Measurements from ENCODE around the gene FAM13A. TPM values are rescaled to one million over a fixed set of nuclear protein-coding genes. Genes with fewer than 3 reads are reported as not detected.

The FAM13A gene
- total and polyA plus RNA-seq, 7 donors = 3.8 to 76.0 (median 15.2) TPM

DNA sequence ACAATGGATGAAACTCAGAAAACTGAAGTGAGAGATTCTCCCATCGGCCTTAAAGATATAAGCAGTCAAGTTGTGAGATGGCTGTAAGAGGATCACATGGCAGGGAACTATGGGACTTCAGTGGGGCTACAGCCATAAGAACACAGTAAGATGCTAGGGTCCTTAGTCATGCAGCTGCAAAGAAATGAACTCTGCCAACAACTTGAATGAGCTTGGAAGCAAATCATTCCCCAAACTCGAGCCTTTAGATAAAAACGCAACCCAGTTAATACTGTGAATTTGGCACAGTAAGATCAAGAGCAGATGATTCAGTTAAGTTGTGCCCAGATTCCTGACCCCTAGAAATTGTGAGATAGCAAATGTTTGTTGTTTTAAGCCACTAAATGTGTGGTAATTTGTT, 117.3 kb downstream of the FAM13A start:
- H3K36me3 ChIP-seq (ENCODE audit: insufficient read depth in 1 of 2, low read depth in 1 of 2) = no peaks in the 10 kb centered on the region
- no peaks in the 10 kb centered on the region for H3K27me3 ChIP-seq (ENCODE audit: insufficient read depth in 3 of 3, low read length in 2 of 3)
- H3K4me3 ChIP-seq = no peak overlapping the region
- intact Hi-C loops (cut with DNase I) = no loop called here
- no peaks in the 10 kb centered on the region for H3K9me3 ChIP-seq
- 51 to 61% (median 59%) methylated on average over 3 of the region's 3 CpGs for WGBS, 3 donors
- ATAC-seq (no peak), DNase-seq (no peak)
- no peak overlapping the region for H3K27ac ChIP-seq
- H3K4me1 ChIP-seq = no peaks in the 10 kb centered on the region
- TF ChIP-seq, protein P1, sequence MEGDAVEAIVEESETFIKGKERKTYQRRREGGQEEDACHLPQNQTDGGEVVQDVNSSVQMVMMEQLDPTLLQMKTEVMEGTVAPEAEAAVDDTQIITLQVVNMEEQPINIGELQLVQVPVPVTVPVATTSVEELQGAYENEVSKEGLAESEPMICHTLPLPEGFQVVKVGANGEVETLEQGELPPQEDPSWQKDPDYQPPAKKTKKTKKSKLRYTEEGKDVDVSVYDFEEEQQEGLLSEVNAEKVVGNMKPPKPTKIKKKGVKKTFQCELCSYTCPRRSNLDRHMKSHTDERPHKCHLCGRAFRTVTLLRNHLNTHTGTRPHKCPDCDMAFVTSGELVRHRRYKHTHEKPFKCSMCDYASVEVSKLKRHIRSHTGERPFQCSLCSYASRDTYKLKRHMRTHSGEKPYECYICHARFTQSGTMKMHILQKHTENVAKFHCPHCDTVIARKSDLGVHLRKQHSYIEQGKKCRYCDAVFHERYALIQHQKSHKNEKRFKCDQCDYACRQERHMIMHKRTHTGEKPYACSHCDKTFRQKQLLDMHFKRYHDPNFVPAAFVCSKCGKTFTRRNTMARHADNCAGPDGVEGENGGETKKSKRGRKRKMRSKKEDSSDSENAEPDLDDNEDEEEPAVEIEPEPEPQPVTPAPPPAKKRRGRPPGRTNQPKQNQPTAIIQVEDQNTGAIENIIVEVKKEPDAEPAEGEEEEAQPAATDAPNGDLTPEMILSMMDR (IDR thresholded peaks at IDR 0.05) = no peak

DNA sequence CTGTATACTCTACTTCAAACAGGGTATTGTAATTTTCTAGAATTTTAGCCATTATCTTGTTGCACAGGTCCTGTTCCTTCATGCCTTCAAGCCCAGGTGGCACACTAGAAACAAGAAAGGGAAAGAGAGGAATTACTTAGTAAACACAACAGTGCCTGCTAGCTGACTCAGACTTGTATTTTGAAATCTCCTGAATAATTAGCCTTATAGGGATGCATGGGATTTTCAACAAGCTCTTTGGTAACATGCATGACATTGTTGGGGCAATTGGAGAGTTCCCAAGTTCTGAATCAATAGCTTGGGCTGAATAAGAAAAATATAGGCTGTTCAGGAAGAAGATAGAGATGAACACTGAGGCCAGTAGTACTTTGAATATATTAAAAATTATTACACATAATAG, 118.8 kb downstream of the FAM13A start:
- Histone ChIP-seq H3K4me1 (no peaks in the 10 kb centered on the region), H3K27me3 (ENCODE audit: insufficient read depth in 3 of 3, low read length in 2 of 3) (no peaks in the 10 kb centered on the region), H3K9me3 (no peaks in the 10 kb centered on the region), H3K27ac (no peak overlapping the region), H3K4me3 (no peak overlapping the region), H3K36me3 (ENCODE audit: insufficient read depth in 1 of 2, low read depth in 1 of 2) (no peaks in the 10 kb centered on the region)
- ATAC-seq = no peak
- DNase-seq = no peak
- intact Hi-C loops (cut with DNase I) = no loop called here
- TF ChIP-seq, protein P1 (IDR thresholded peaks at IDR 0.05) = no peak

DNA sequence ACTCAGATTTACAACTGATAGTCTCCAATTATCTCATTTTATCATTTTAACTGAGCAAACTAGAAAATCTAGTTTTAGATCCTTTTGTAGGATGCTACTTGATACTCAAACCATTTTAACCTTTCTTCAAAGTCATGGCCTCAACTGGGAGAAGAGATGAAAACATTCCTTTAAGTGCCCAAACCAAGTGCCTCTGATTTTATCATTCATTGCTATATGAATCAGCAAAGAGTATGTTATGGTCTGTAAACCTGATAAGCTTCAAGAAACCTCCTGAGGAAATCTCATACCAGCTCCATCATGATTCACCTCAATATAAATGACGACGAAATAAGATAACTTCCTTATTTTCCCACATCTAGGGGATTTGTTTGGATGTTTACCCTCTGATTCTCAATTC, 119.9 kb downstream of the FAM13A start:
- Histone ChIP-seq H3K9me3 (no peaks in the 10 kb centered on the region), H3K27ac (no peak overlapping the region), H3K4me3 (no peak overlapping the region), H3K4me1 (no peaks in the 10 kb centered on the region), H3K36me3 (ENCODE audit: insufficient read depth in 1 of 2, low read depth in 1 of 2) (no peaks in the 10 kb centered on the region), H3K27me3 (ENCODE audit: insufficient read depth in 3 of 3, low read length in 2 of 3) (no peaks in the 10 kb centered on the region)
- no peak for ATAC-seq
- no peak for DNase-seq
- WGBS, 3 donors = 97 to 99% (median 97%) methylated on average over 2 of the region's 2 CpGs
- TF ChIP-seq, protein P1 (IDR thresholded peaks at IDR 0.05) = no peak
- intact Hi-C loops (cut with DNase I) = no loop called here

DNA sequence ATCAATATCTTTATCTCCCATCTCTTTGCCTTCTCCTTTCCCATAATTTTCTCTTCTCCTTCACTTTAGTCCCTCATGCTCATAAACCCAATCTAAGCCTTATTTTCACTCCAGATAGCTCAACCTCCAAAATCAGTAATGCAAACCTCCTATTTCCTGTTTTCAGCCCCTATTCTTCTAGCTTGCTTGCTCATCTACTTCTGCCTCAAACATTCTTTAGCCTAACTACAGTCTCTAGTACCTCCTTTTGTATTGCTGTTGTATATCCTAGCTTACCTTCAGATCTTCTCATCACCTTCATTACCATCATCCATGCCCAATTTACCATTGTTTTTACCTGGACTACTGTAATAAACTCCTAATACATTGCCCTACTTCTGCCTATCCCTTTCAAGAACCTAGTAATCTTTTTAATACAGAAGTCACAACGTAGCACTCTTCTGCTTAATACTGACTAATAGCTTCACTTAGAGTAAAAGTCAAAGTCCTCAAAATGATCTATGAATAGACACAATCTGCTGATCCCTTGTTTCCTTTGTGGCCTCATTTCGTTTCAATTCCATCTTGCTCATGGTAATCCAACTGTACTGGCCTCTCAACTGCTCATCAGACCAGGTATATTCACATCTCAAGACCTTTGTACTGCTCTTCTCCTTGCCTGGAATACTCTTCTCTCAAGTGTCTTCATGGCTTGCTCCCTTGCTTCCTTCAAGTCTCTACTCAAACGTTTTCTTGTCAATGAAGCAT, 123.4 kb downstream of the FAM13A start:
- 53 to 82% (median 70%) methylated on average over 3 of the region's 3 CpGs for WGBS, 3 donors
- ATAC-seq (no peak), DNase-seq (no peak)
- Histone ChIP-seq H3K27ac (no peak overlapping the region), H3K36me3 (ENCODE audit: insufficient read depth in 1 of 2, low read depth in 1 of 2) (no peaks in the 10 kb centered on the region), H3K27me3 (ENCODE audit: insufficient read depth in 3 of 3, low read length in 2 of 3) (no peaks in the 10 kb centered on the region), H3K4me3 (no peak overlapping the region), H3K9me3 (no peaks in the 10 kb centered on the region), H3K4me1 (no peaks in the 10 kb centered on the region)
- TF ChIP-seq, protein P1 (IDR thresholded peaks at IDR 0.05) = no peak
- intact Hi-C loops (cut with DNase I) = no loop called here

DNA sequence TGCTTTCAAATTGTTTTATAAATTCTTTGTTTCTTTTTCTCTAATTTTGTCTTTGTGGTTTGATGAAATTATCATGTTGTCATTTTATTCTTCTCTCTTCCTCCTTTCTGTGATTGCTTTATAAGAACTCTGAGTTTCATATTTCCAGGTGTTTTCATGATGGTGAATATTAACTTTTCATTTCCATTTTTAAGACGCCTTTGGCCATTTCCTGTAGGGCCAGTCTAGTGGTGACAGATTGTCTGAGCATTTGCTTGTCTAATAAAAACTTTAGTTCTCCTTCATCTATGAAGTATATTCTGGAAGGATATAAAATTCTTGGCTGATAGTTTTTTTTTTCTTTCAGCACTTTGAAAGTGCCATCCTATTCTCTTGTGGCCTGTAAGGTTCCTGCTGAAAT, 128.1 kb downstream of the FAM13A start:
- no peaks in the 10 kb centered on the region for H3K27me3 ChIP-seq (ENCODE audit: insufficient read depth in 3 of 3, low read length in 2 of 3)
- no peaks in the 10 kb centered on the region for H3K4me1 ChIP-seq
- DNase-seq (no peak), ATAC-seq (no peak)
- no peaks in the 10 kb centered on the region for H3K36me3 ChIP-seq (ENCODE audit: insufficient read depth in 1 of 2, low read depth in 1 of 2)
- 82 to 92% (median 87%) methylated on average over 1 of the region's 1 CpG for WGBS, 3 donors
- H3K9me3 ChIP-seq = no peaks in the 10 kb centered on the region
- TF ChIP-seq, protein P1 (IDR thresholded peaks at IDR 0.05) = no peak
- no peak overlapping the region for H3K4me3 ChIP-seq
- intact Hi-C loops (cut with DNase I) = no loop called here
- no peak overlapping the region for H3K27ac ChIP-seq
